Stomach (tissue), 9 donors: ENCODE measurements around the gene MT1G. TPM values are rescaled to one million over a fixed set of nuclear protein-coding genes. Genes with fewer than 3 reads are reported as not detected.

Source experiments
- DNase-seq, 2 donors: peaks; one replicate each; pipeline versions ENCODE4 v3.0.0 to v3.0.0-alpha.2; 2013 to 2019
- H3K27ac ChIP-seq, 5 donors: fragments of 200-600 bp in 4 of 5; sonication (generic) in 4 of 5; one replicate each; pipeline ENCODE4 v1.5.1; 2013 to 2019; ENCODE audit warnings: mild to moderate bottlenecking in 1 of 5, moderate library complexity in 1 of 5
- H3K27me3 ChIP-seq, 3 donors: fragments of 200-600 bp; sonication (generic); one replicate each; pipeline ENCODE4 v1.5.1; 2017 to 2019; ENCODE audit warnings: mixed run types in 1 of 3
- H3K36me3 ChIP-seq, 4 donors: fragments of 200-600 bp; sonication (generic); 1 replicate in 3 of 4; 2 replicates in 1 of 4; pipeline ENCODE4 v1.5.1; 2016 to 2019
- H3K4me1 ChIP-seq, 4 donors: fragments of 200-600 bp; sonication (generic); one replicate each; pipeline ENCODE4 v1.5.1; 2016 to 2019
- H3K4me3 ChIP-seq, 4 donors: fragments of 200-600 bp; sonication (generic) in 3 of 4; one replicate each; pipeline ENCODE4 v1.5.1; 2016 to 2019; ENCODE audit warnings: mild to moderate bottlenecking in 1 of 4
- H3K9me3 ChIP-seq, 4 donors: fragments of 200-600 bp; sonication (generic); one replicate each; pipeline ENCODE4 v1.5.1; 2016 to 2019
- CTCF ChIP-seq, 7 experiments: fragments of 450-650 bp in 4 of 7; fragments of 200-600 bp in 3 of 7; sonication (generic) in 3 of 7; IDR thresholded peaks; one replicate each; pipeline ENCODE4 v1.5.1; 2016 to 2019; ENCODE audit warnings: antibody characterized with exemption in 7 of 7, control low read depth in 2 of 7, mild to moderate bottlenecking in 1 of 7
- EP300 ChIP-seq: sonication (generic); formaldehyde crosslinking; IDR thresholded peaks from one replicate; pipeline ENCODE4 v1.6.1; 2017; ENCODE audit warnings: antibody characterized with exemption
- POLR2A ChIP-seq, 4 donors: fragments of 450-650 bp; IDR thresholded peaks; one replicate each; pipeline ENCODE4 v1.6.1; 2016; ENCODE audit warnings: antibody characterized with exemption in 4 of 4, control low read depth in 2 of 4, mild to moderate bottlenecking in 1 of 4, moderate library complexity in 1 of 4
- POLR2AphosphoS5 ChIP-seq, 3 donors: sonication (generic); formaldehyde crosslinking; IDR thresholded peaks; one replicate each; pipeline ENCODE4 v1.6.1; 2016; ENCODE audit warnings: antibody characterized with exemption in 3 of 3
- WGBS, 5 donors: extraction: QIAGEN DNeasy Blood & Tissue Kit in 3 of 5; methylation state at CpG; one replicate each; pipeline versions ENCODE4 v1.1.5 to v1.1.7; 2013 to 2018; 5-methylcytosine and 5-hydroxymethylcytosine counted together
- intact Hi-C: fragments of 100-400 bp; cut with DNase I; formaldehyde crosslinking; loops from one replicate; pipeline ENCODE4 v1.15.1; 2023; ENCODE audit warnings: low total_unique reads
- polyA plus RNA-seq, 3 donors: library from polyadenylated mRNA; stranded (reverse); fragments of 200-250 nt; gene quantifications; one replicate each; pipeline ENCODE4 v1.2.3, GENCODE V29; 2013
- total RNA-seq, 5 donors: library from RNA; depleted of rRNA; stranded (reverse); fragments of >200 nt; gene quantifications; one replicate each; pipeline versions ENCODE4 v1.1.0 to v1.2.3, GENCODE V29; 2014 to 2016
- donor health status: healthy with polysubstance abuse.
- donor health status: Bipolar disorder and iron deficiency.
- donor health status: healthy.

MT1G gene
- total and polyA plus RNA-seq, 8 donors: 174 to 4,171 (median 873) TPM; not detected in 2

GRCh38 chr16:56715126-56715525 lies 47.3 kb upstream of the MT1G start:
- DNase-seq: no peak
- TF ChIP-seq POLR2A (IDR thresholded peaks at IDR 0.05) (no peak), EP300 (no peak), CTCF (IDR thresholded peaks at IDR 0.05) (no peak), POLR2AphosphoS5 (IDR thresholded peaks at IDR 0.05) (no peak)
- no peak overlapping the region for H3K4me3 ChIP-seq
- no peaks in the 10 kb centered on the region for H3K4me1 ChIP-seq
- H3K9me3 ChIP-seq: no peaks in the 10 kb centered on the region
- H3K36me3 ChIP-seq: no peaks in the 10 kb centered on the region
- intact Hi-C loops: no loop called here
- H3K27me3 ChIP-seq: no peaks in the 10 kb centered on the region
- no peak overlapping the region for H3K27ac ChIP-seq
- 72 to 81% (median 76%) methylated on average over 4 of the region's 4 CpGs for WGBS, 5 donors

GRCh38 chr16:56713794-56714193 lies 45.9 kb upstream of the MT1G start:
- 84 to 96% (median 91%) methylated on average over 2 of the region's 2 CpGs for WGBS, 5 donors
- no peaks in the 10 kb centered on the region for H3K4me1 ChIP-seq
- no peak overlapping the region for H3K27ac ChIP-seq
- H3K9me3 ChIP-seq: no peaks in the 10 kb centered on the region
- no peak for DNase-seq
- H3K36me3 ChIP-seq: no peaks in the 10 kb centered on the region
- H3K27me3 ChIP-seq: no peaks in the 10 kb centered on the region
- intact Hi-C loops: no loop called here
- no peak overlapping the region for H3K4me3 ChIP-seq
- no peak for TF ChIP-seq CTCF (IDR thresholded peaks at IDR 0.05)
- no peak for TF ChIP-seq EP300
- TF ChIP-seq POLR2A (IDR thresholded peaks at IDR 0.05): no peak
- no peak for TF ChIP-seq POLR2AphosphoS5 (IDR thresholded peaks at IDR 0.05)

GRCh38 chr16:56711862-56712261 lies 44.0 kb upstream of the MT1G start:
- H3K4me1 ChIP-seq: no peaks in the 10 kb centered on the region
- H3K36me3 ChIP-seq: no peaks in the 10 kb centered on the region
- intact Hi-C loops: no loop called here
- H3K4me3 ChIP-seq: no peak overlapping the region
- no peak for TF ChIP-seq EP300
- no peak for TF ChIP-seq POLR2AphosphoS5 (IDR thresholded peaks at IDR 0.05)
- 86 to 96% (median 93%) methylated on average over 2 of the region's 2 CpGs for WGBS, 5 donors
- no peaks in the 10 kb centered on the region for H3K27me3 ChIP-seq
- no peak for DNase-seq
- H3K9me3 ChIP-seq: no peaks in the 10 kb centered on the region
- no peak overlapping the region for H3K27ac ChIP-seq

GRCh38 chr16:56710181-56710737 lies 42.4 kb upstream of the MT1G start:
- no peaks in the 10 kb centered on the region for H3K4me1 ChIP-seq
- no peak for DNase-seq
- no peaks in the 10 kb centered on the region for H3K36me3 ChIP-seq
- H3K4me3 ChIP-seq: no peak overlapping the region
- H3K9me3 ChIP-seq: no peaks in the 10 kb centered on the region
- 63 to 88% (median 83%) methylated on average over 3 of the region's 3 CpGs for WGBS, 5 donors
- H3K27ac ChIP-seq: no peak overlapping the region
- TF ChIP-seq POLR2AphosphoS5 (IDR thresholded peaks at IDR 0.05) (no peak), CTCF (IDR thresholded peaks at IDR 0.05) (no peak), POLR2A (IDR thresholded peaks at IDR 0.05) (no peak)
- intact Hi-C loops: no loop called here
- no peaks in the 10 kb centered on the region for H3K27me3 ChIP-seq

GRCh38 chr16:56709443-56710040 lies 41.7 kb upstream of the MT1G start:
- intact Hi-C loops: no loop called here
- no peaks in the 10 kb centered on the region for H3K9me3 ChIP-seq
- H3K27me3 ChIP-seq: no peaks in the 10 kb centered on the region
- H3K36me3 ChIP-seq: no peaks in the 10 kb centered on the region
- H3K4me1 ChIP-seq: no peaks in the 10 kb centered on the region
- TF ChIP-seq POLR2AphosphoS5 (IDR thresholded peaks at IDR 0.05): no peak
- TF ChIP-seq EP300: no peak
- TF ChIP-seq POLR2A (IDR thresholded peaks at IDR 0.05): no peak
- TF ChIP-seq CTCF (IDR thresholded peaks at IDR 0.05): no peak
- no peak overlapping the region for H3K4me3 ChIP-seq
- no peak overlapping the region for H3K27ac ChIP-seq
- WGBS, 5 donors: 81 to 85% (median 83%) methylated on average over 4 of the region's 4 CpGs
- DNase-seq: no peak
